RWPE1 (cell line): ENCODE data around the gene BST2.

Experiments
- CTCF ChIA-PET: fragments of 350-600 bp; sonication (Branson Sonifier 250); formaldehyde crosslinking; extraction: SDS; loops from one replicate; lab custom pipeline; 2021; lab: Yijun Ruan, JAX
- POLR2A ChIA-PET: fragments of 400-600 bp; formaldehyde crosslinking; extraction: SDS; loops from one replicate; lab custom pipeline; 2020; ENCODE audit warnings: antibody characterized with exemption; ENCODE audit not compliant: low non-redundant PET; lab: Yijun Ruan, JAX
- DNase-seq: peaks from one replicate; pipeline ENCODE4 v3.0.0; 2012; ENCODE audit warnings: low spot score
- H3K27ac ChIP-seq: fragments of 450-650 bp; 2 replicates; pipeline ENCODE4 v1.5.1; 2017
- CTCF ChIP-seq: fragments of 450-650 bp; conservative IDR thresholded peaks from 2 replicates; pipeline ENCODE4 v1.5.1; 2017; ENCODE audit warnings: low read depth, mild to moderate bottlenecking

The BST2 gene

GRCh38 chr19:17447704-17448130 is 42.3 kb upstream of the BST2 start:
- CTCF ChIA-PET = interaction anchor here (0.7 to 0.9 kb wide), 2 partner anchors 11 to 166 kb away, joined by 3 to 5 read pairs; partner anchors contain the start of gene ANKLE1

GRCh38 chr19:17445526-17446165 is 40.2 kb upstream of the BST2 start:
- no peak for DNase-seq
- ChIA-PET CTCF (no interaction called here), POLR2A (no interaction called here)
- no peak for TF ChIP-seq CTCF
- H3K27ac ChIP-seq = no peak overlapping the region

More at GRCh38 chr19:17447704-17448130, 42.3 kb upstream of the BST2 start:
- POLR2A ChIA-PET = no interaction called here
- DNase-seq = no peak
- no peak overlapping the region for H3K27ac ChIP-seq
- TF ChIP-seq CTCF = no peak

GRCh38 chr19:17441241-17442021 is 36.0 kb upstream of the BST2 start:
- POLR2A ChIA-PET = no interaction called here
- H3K27ac ChIP-seq = no peak overlapping the region
- CTCF ChIA-PET = interaction anchor here (0.6 to 1.9 kb wide), 10 partner anchors 9 to 132 kb away, joined by 3 to 9 read pairs (median 5); no protein-coding TSS in a partner anchor
- DNase-seq = peak; percentile 65
- peak; percentile 62 for TF ChIP-seq CTCF

GRCh38 chr19:17436874-17437267 is 31.4 kb upstream of the BST2 start:
- no peak for TF ChIP-seq CTCF
- H3K27ac ChIP-seq = no peak overlapping the region
- ChIA-PET CTCF (interaction anchor here (0.7 kb wide), 1 partner anchor 923 kb away, joined by 3 read pairs; no protein-coding TSS in a partner anchor), POLR2A (no interaction called here)
- no peak for DNase-seq

- POLR2A ChIA-PET = no interaction called here
- CTCF ChIA-PET = interaction anchor here (0.7 kb wide), 1 partner anchor 924 kb away, joined by 3 read pairs; no protein-coding TSS in a partner anchor
- TF ChIP-seq CTCF = no peak
- no peak overlapping the region for H3K27ac ChIP-seq
- DNase-seq = no peak
Observed at GRCh38 chr19:17436094-17436873, 30.9 kb upstream of the BST2 start.

GRCh38 chr19:17435218-17435617 is 29.8 kb upstream of the BST2 start:
- POLR2A ChIA-PET = no interaction called here
- TF ChIP-seq CTCF = no peak
- H3K27ac ChIP-seq = no peak overlapping the region
- CTCF ChIA-PET = interaction anchor here (0.7 kb wide), 1 partner anchor 518 kb away, joined by 4 read pairs; no protein-coding TSS in a partner anchor
- no peak for DNase-seq
